Endodermal cell (in vitro differentiated cells): Measurements from ENCODE around the gene KLHDC4. TPM values are rescaled to one million over a fixed set of nuclear protein-coding genes. Genes with fewer than 3 reads are reported as not detected.
A peak's percentile ranks its signal among the peaks of the same experiment; 100 is the strongest.

Experiments used
- DNase-seq: peaks from one replicate; pipeline ENCODE4 v3.0.0-alpha.2; 2017
- H3K27ac ChIP-seq: 2 replicates; pipeline ENCODE4 v1.5.1; 2013; ENCODE audit warnings: mild to moderate bottlenecking, low read depth, low read length, moderate library complexity
- H3K27me3 ChIP-seq: 2 replicates; pipeline ENCODE4 v1.6.1; 2013; ENCODE audit warnings: mild to moderate bottlenecking, low read length, moderate library complexity; ENCODE audit not compliant: insufficient read depth, control insufficient read depth, poor library complexity, severe bottlenecking
- H3K36me3 ChIP-seq: 2 replicates; pipeline ENCODE4 v1.7.0; 2013; ENCODE audit warnings: mild to moderate bottlenecking, low read length, moderate library complexity; ENCODE audit not compliant: control insufficient read depth, insufficient read depth
- H3K4me1 ChIP-seq: one replicate; pipeline ENCODE4 v1.7.0; 2013; ENCODE audit warnings: low read length; ENCODE audit not compliant: control insufficient read depth, insufficient read depth
- H3K4me3 ChIP-seq: 2 replicates; pipeline ENCODE4 v1.5.1; 2013; ENCODE audit warnings: mild to moderate bottlenecking, low read length, moderate library complexity
- H3K9ac ChIP-seq: 2 replicates; pipeline ENCODE4 v1.6.1; 2013; ENCODE audit warnings: mild to moderate bottlenecking, low read length, moderate library complexity; ENCODE audit not compliant: poor library complexity, severe bottlenecking; ENCODE audit errors: extremely low read depth
- H3K9me3 ChIP-seq: 2 replicates; pipeline ENCODE4 v1.6.1; 2013; ENCODE audit warnings: mild to moderate bottlenecking, low read length, moderate library complexity; ENCODE audit not compliant: control insufficient read depth
- H3K27ac Mint-ChIP-seq: 2 replicates; pipeline ENCODE4 v1.8.0; 2020; ENCODE audit warnings: mixed read lengths
- H3K27me3 Mint-ChIP-seq: 2 replicates; pipeline ENCODE4 v1.8.0; 2021; ENCODE audit warnings: mild to moderate bottlenecking, mixed read lengths; ENCODE audit not compliant: insufficient read depth
- H3K36me3 Mint-ChIP-seq: 2 replicates; pipeline ENCODE4 v1.8.0; 2020; ENCODE audit warnings: low read depth, mixed read lengths
- H3K4me1 Mint-ChIP-seq: 2 replicates; pipeline ENCODE4 v1.8.0; 2020; ENCODE audit warnings: mixed read lengths
- H3K4me3 Mint-ChIP-seq: 2 replicates; pipeline ENCODE4 v1.8.0; 2020; ENCODE audit warnings: mild to moderate bottlenecking, moderate library complexity, mixed read lengths
- H3K9me3 Mint-ChIP-seq: 2 replicates; pipeline ENCODE4 v1.8.0; 2020; ENCODE audit warnings: mild to moderate bottlenecking, mixed read lengths
- CTCF ChIP-seq: fragments of 200-600 bp; sonication (generic); conservative IDR thresholded peaks from 2 replicates; pipeline ENCODE4 v1.5.0; 2021; ENCODE audit warnings: antibody characterized with exemption, mild to moderate bottlenecking
- WGBS, 2 experiments: methylation state at CpG; one replicate each; pipeline versions ENCODE4 v1.1.5 to v1.1.7; 2013; ENCODE audit warnings: missing lambda C conversion rate in 2 of 2, mixed read lengths in 1 of 2; ENCODE audit not compliant: insufficient coverage in 1 of 2, insufficient read length in 1 of 2; 5-methylcytosine and 5-hydroxymethylcytosine counted together
- total RNA-seq, 2 donors: library from RNA; stranded (reverse); fragmentation: NEBNext Ultra II Directional in 1 of 2; extraction: Animal tissue kit (Norgen Biotek cat#: 25700) in 1 of 2; gene quantifications; 2 replicates in 1 of 2; 3 replicates in 1 of 2; pipeline ENCODE4 v1.2.1, GENCODE V29; 2021

Gene KLHDC4
- total RNA-seq, 2 donors from 2014 or later: 52.8 to 58.8 TPM

- Histone ChIP-seq H3K27ac (no peak overlapping the region), H3K9me3 (no peaks in the 10 kb centered on the region), H3K27me3 (no peaks in the 10 kb centered on the region), H3K4me1 (peaks cover 9% of the 10 kb centered on the region), H3K9ac (no peak overlapping the region), H3K36me3 (peaks cover 25% of the 10 kb centered on the region), H3K4me3 (no peak overlapping the region)
- TF ChIP-seq CTCF: no peak
- WGBS, 2 experiments: 93 to 98% methylated on average over 10 to 23 of the region's 23 CpGs
- Mint-ChIP-seq H3K27ac (peak overlapping the region; percentile 26), H3K9me3 (no peaks in the 10 kb centered on the region), H3K27me3 (no peaks in the 10 kb centered on the region), H3K4me1 (peaks cover 11% of the 10 kb centered on the region), H3K4me3 (no peak overlapping the region), H3K36me3 (peaks cover 41% of the 10 kb centered on the region)
- DNase-seq: no peak
Observed at GRCh38 chr16:87701505-87701921, 64.3 kb downstream of the KLHDC4 start.

GRCh38 chr16:87701078-87701460 lies 64.7 kb downstream of the KLHDC4 start:
- Histone ChIP-seq H3K4me1 (peaks cover 8% of the 10 kb centered on the region), H3K27ac (no peak overlapping the region), H3K9me3 (no peaks in the 10 kb centered on the region), H3K9ac (no peak overlapping the region), H3K4me3 (no peak overlapping the region), H3K36me3 (peaks cover 29% of the 10 kb centered on the region), H3K27me3 (no peaks in the 10 kb centered on the region)
- no peak for DNase-seq
- 94 to 96% methylated on average over 4 to 11 of the region's 11 CpGs for WGBS, 2 experiments
- no peak for TF ChIP-seq CTCF
- Mint-ChIP-seq H3K36me3 (peaks cover 44% of the 10 kb centered on the region), H3K4me1 (peaks cover 11% of the 10 kb centered on the region), H3K9me3 (no peaks in the 10 kb centered on the region), H3K27ac (no peak overlapping the region), H3K4me3 (no peak overlapping the region), H3K27me3 (no peaks in the 10 kb centered on the region)

GRCh38 chr16:87700406-87701077 lies 65.2 kb downstream of the KLHDC4 start:
- H3K4me1 ChIP-seq: peaks cover 3% of the 10 kb centered on the region
- no peak for TF ChIP-seq CTCF
- WGBS, 2 experiments: 94 to 96% methylated on average over 13 to 19 of the region's 19 CpGs
- Mint-ChIP-seq H3K36me3 (peaks cover 46% of the 10 kb centered on the region), H3K27me3 (no peaks in the 10 kb centered on the region), H3K4me1 (peaks cover 7% of the 10 kb centered on the region), H3K27ac (no peak overlapping the region), H3K9me3 (no peaks in the 10 kb centered on the region), H3K4me3 (no peak overlapping the region)
- H3K27me3 ChIP-seq: no peaks in the 10 kb centered on the region
- no peak for DNase-seq
- peaks cover 29% of the 10 kb centered on the region for H3K36me3 ChIP-seq
- H3K27ac ChIP-seq: no peak overlapping the region
- no peak overlapping the region for H3K9ac ChIP-seq
- no peaks in the 10 kb centered on the region for H3K9me3 ChIP-seq
- no peak overlapping the region for H3K4me3 ChIP-seq
